WTC11 (cell line): Measurements from ENCODE around the gene ZXDA. TPM values are rescaled to one million over a fixed set of nuclear protein-coding genes. Genes with fewer than 3 reads are reported as not detected.

Experiments
- ATAC-seq: fragments of 200-7000 bp; cut with Tn5 transposase; 2 replicates; pipeline ENCODE4 v1.10.0; 2021; ENCODE audit warnings: mild to moderate bottlenecking, moderate library complexity
- CTCF ChIA-PET: fragments of 300-600 bp; sonication (Branson Sonifier 250); formaldehyde crosslinking; loops from one replicate; lab custom pipeline; 2021; ENCODE audit warnings: antibody characterized with exemption; lab: Charles Lee
- POLR2A ChIA-PET: fragments of 350-600 bp; sonication (Branson Sonifier 250); formaldehyde crosslinking; loops from one replicate; lab custom pipeline; 2021; ENCODE audit warnings: antibody characterized with exemption; lab: Charles Lee
- DNase-seq: peaks from one replicate; pipeline ENCODE4 v3.0.0; 2021; ENCODE audit warnings: low spot score
- H3K27ac Mint-ChIP-seq: 2 replicates; pipeline ENCODE4 v1.8.0; 2021; ENCODE audit warnings: mixed read lengths
- H3K27me3 Mint-ChIP-seq: 2 replicates; pipeline ENCODE4 v1.8.0; 2021; ENCODE audit warnings: low read depth, mild to moderate bottlenecking, moderate library complexity, mixed read lengths
- H3K36me3 Mint-ChIP-seq: 2 replicates; pipeline ENCODE4 v1.8.0; 2021; ENCODE audit warnings: mixed read lengths
- H3K4me1 Mint-ChIP-seq: 2 replicates; pipeline ENCODE4 v1.8.0; 2022; ENCODE audit warnings: mixed read lengths
- H3K4me3 Mint-ChIP-seq: 2 replicates; pipeline ENCODE4 v1.8.0; 2021; ENCODE audit warnings: mild to moderate bottlenecking, moderate library complexity, mixed read lengths
- H3K9me3 Mint-ChIP-seq: 2 replicates; pipeline ENCODE4 v1.8.0; 2021; ENCODE audit warnings: mixed read lengths
- ARID4B ChIP-seq: sonication (generic); formaldehyde crosslinking; IDR thresholded peaks from 2 replicates; pipeline ENCODE4 v1.8.0; 2023; ENCODE audit warnings: missing genetic modification reagents, mild to moderate bottlenecking, borderline replicate concordance
- ATF3 ChIP-seq: sonication (generic); formaldehyde crosslinking; conservative IDR thresholded peaks from 2 replicates; pipeline ENCODE4 v1.8.1; 2022; ENCODE audit warnings: mild to moderate bottlenecking, missing genetic modification reagents
- CREB1 ChIP-seq: sonication (generic); formaldehyde crosslinking; IDR thresholded peaks from 2 replicates; pipeline ENCODE4 v1.8.0; 2023; ENCODE audit warnings: mild to moderate bottlenecking, missing genetic modification reagents
- EMX1 ChIP-seq: fragments of 250-450 bp; sonication (Bioruptor Pico); IDR thresholded peaks from 2 replicates; pipeline ENCODE4 v1.8.0; 2021; ENCODE audit warnings: mild to moderate bottlenecking
- ESRRA ChIP-seq: sonication (generic); formaldehyde crosslinking; IDR thresholded peaks from 2 replicates; pipeline ENCODE4 v1.8.1; 2022; ENCODE audit warnings: mild to moderate bottlenecking, missing genetic modification reagents, borderline replicate concordance
- ETV6 ChIP-seq: sonication (generic); formaldehyde crosslinking; IDR thresholded peaks from 2 replicates; pipeline ENCODE4 v1.8.1; 2022; ENCODE audit warnings: mild to moderate bottlenecking, missing genetic modification reagents
- FOXK1 ChIP-seq: sonication (generic); formaldehyde crosslinking; IDR thresholded peaks from 2 replicates; pipeline ENCODE4 v1.8.0; 2022; ENCODE audit warnings: mild to moderate bottlenecking, moderate library complexity, missing genetic modification reagents
- GABPB1 ChIP-seq: sonication (generic); formaldehyde crosslinking; IDR thresholded peaks from 2 replicates; pipeline ENCODE4 v1.8.1; 2023; ENCODE audit warnings: mild to moderate bottlenecking, missing genetic modification reagents
- HMGA2 ChIP-seq: fragments of 250-450 bp; sonication (Bioruptor Pico); IDR thresholded peaks from 2 replicates; pipeline ENCODE4 v1.4.0; 2021; ENCODE audit warnings: mild to moderate bottlenecking, moderate library complexity
- IRF2 ChIP-seq: sonication (generic); formaldehyde crosslinking; IDR thresholded peaks from 2 replicates; pipeline ENCODE4 v1.8.0; 2022; ENCODE audit warnings: low read depth, missing genetic modification reagents, borderline replicate concordance
- JUN ChIP-seq: sonication (generic); formaldehyde crosslinking; IDR thresholded peaks from 2 replicates; pipeline ENCODE4 v1.8.0; 2023; ENCODE audit warnings: mild to moderate bottlenecking, missing genetic modification reagents
- NR1H2 ChIP-seq: sonication (generic); formaldehyde crosslinking; IDR thresholded peaks from 2 replicates; pipeline ENCODE4 v1.9.0; 2021; ENCODE audit warnings: mild to moderate bottlenecking, moderate library complexity, missing genetic modification reagents
- OVOL2 ChIP-seq: fragments of 250-450 bp; sonication (Bioruptor Pico); IDR thresholded peaks from 2 replicates; pipeline ENCODE4 v1.9.0; 2021; ENCODE audit warnings: mild to moderate bottlenecking, borderline replicate concordance
- PREB ChIP-seq: sonication (generic); formaldehyde crosslinking; IDR thresholded peaks from 2 replicates; pipeline ENCODE4 v1.8.1; 2022; ENCODE audit warnings: mild to moderate bottlenecking, missing genetic modification reagents, moderate library complexity, borderline replicate concordance
- TCF7 ChIP-seq: sonication (generic); formaldehyde crosslinking; IDR thresholded peaks from 2 replicates; pipeline ENCODE4 v1.8.0; 2022; ENCODE audit warnings: mild to moderate bottlenecking, low read depth, missing genetic modification reagents, moderate library complexity
- ZBTB21 ChIP-seq: sonication (generic); formaldehyde crosslinking; IDR thresholded peaks from 2 replicates; pipeline ENCODE4 v1.8.1; 2023; ENCODE audit warnings: mild to moderate bottlenecking, missing genetic modification reagents, borderline replicate concordance
- ZMAT4 ChIP-seq: fragments of 250-450 bp; sonication (Bioruptor Pico); IDR thresholded peaks from 2 replicates; pipeline ENCODE4 v1.9.0; 2021; ENCODE audit warnings: mild to moderate bottlenecking
- ZNF281 ChIP-seq: sonication (generic); formaldehyde crosslinking; IDR thresholded peaks from 2 replicates; pipeline ENCODE4 v1.8.0; 2023; ENCODE audit warnings: mild to moderate bottlenecking, missing genetic modification reagents
- ZNF512 ChIP-seq: sonication (generic); formaldehyde crosslinking; IDR thresholded peaks from 2 replicates; pipeline ENCODE4 v1.8.1; 2022; ENCODE audit warnings: missing genetic modification reagents, borderline replicate concordance
- total RNA-seq: library from RNA; stranded (reverse); gene quantifications from 3 replicates; pipeline ENCODE4 v1.2.3, GENCODE V29; 2021

Gene ZXDA
- total RNA-seq, 1 experiment from 2014 or later, result 3.2 TPM

GRCh38 chrX:57901466-57901865 is 8.8 kb downstream of the ZXDA start:
- CTCF ChIA-PET, result no interaction called here
- Mint-ChIP-seq H3K27ac (no peak overlapping the region), H3K36me3 (no peaks in the 10 kb centered on the region), H3K4me1 (peaks cover 7% of the 10 kb centered on the region), H3K27me3 (no peaks in the 10 kb centered on the region), H3K4me3 (no peak overlapping the region), H3K9me3 (no peaks in the 10 kb centered on the region)
- POLR2A ChIA-PET, result no interaction called here
- DNase-seq (no peak), ATAC-seq (no peak)
- no peak for TF ChIP-seq GABPB1 (CRISPR knock-in tag)
- TF ChIP-seq JUN (CRISPR knock-in tag), result no peak
- TF ChIP-seq ESRRA (CRISPR knock-in tag), result no peak

- H3K27me3 Mint-ChIP-seq, result no peaks in the 10 kb centered on the region
- no peak overlapping the region for H3K27ac Mint-ChIP-seq
- TF ChIP-seq ETV6 (CRISPR knock-in tag) (no peak), NR1H2 (no peak), FOXK1 (no peak), ZNF281 (CRISPR knock-in tag) (no peak), ESRRA (CRISPR knock-in tag) (no peak), EMX1 (CRISPR knock-in tag) (no peak), ATF3 (CRISPR knock-in tag) (no peak), IRF2 (no peak), ZBTB21 (CRISPR knock-in tag) (no peak), ZMAT4 (CRISPR knock-in tag) (no peak), TCF7 (CRISPR knock-in tag) (no peak)
- DNase-seq (no peak), ATAC-seq (no peak)
- no peak overlapping the region for H3K4me3 Mint-ChIP-seq
- ChIA-PET POLR2A (no interaction called here), CTCF (no interaction called here)
- H3K4me1 Mint-ChIP-seq, result peaks cover 3% of the 10 kb centered on the region; the same call in 1 of the 2 replicates
- no peaks in the 10 kb centered on the region for H3K36me3 Mint-ChIP-seq
- H3K9me3 Mint-ChIP-seq, result no peaks in the 10 kb centered on the region
Measured at GRCh38 chrX:57900975-57901374, 9.3 kb downstream of the ZXDA start.

GRCh38 chrX:57899906-57900305 is 10.4 kb downstream of the ZXDA start:
- no peaks in the 10 kb centered on the region for H3K27me3 Mint-ChIP-seq
- H3K36me3 Mint-ChIP-seq, result no peaks in the 10 kb centered on the region
- ATAC-seq, result no peak
- H3K9me3 Mint-ChIP-seq, result no peaks in the 10 kb centered on the region
- POLR2A ChIA-PET, result no interaction called here
- no peak for DNase-seq
- H3K27ac Mint-ChIP-seq, result no peak overlapping the region
- H3K4me1 Mint-ChIP-seq, result peaks cover under 1% of the 10 kb centered on the region; the same call in 1 of the 2 replicates
- no peak overlapping the region for H3K4me3 Mint-ChIP-seq
- CTCF ChIA-PET, result no interaction called here
- TF ChIP-seq PREB (CRISPR knock-in tag) (no peak), IRF2 (no peak), ZNF512 (CRISPR knock-in tag) (no peak), ARID4B (CRISPR knock-in tag) (no peak), ZNF281 (CRISPR knock-in tag) (no peak), HMGA2 (CRISPR knock-in tag) (no peak), CREB1 (CRISPR knock-in tag) (no peak), OVOL2 (no peak)
